HepG2 (cell line): ENCODE measurements around the gene POLR2H. TPM values are rescaled to one million over a fixed set of nuclear protein-coding genes. Genes with fewer than 3 reads are reported as not detected.

Source experiments
- ATF5 ChIP-seq: sonication (generic); formaldehyde crosslinking; IDR thresholded peaks from 2 replicates; pipeline ENCODE4 v1.4.0; 2020; ENCODE audit warnings: mild to moderate bottlenecking, low read depth, missing genetic modification reagents
- CCAR2 ChIP-seq: fragments of 200-400 bp; formaldehyde crosslinking; optimal IDR thresholded peaks from 2 replicates; pipeline ENCODE3; 2018; ENCODE audit warnings: low read depth, mild to moderate bottlenecking, low read length, moderate library complexity
- FOXC1 ChIP-seq: sonication (generic); formaldehyde crosslinking; IDR thresholded peaks from 2 replicates; pipeline ENCODE4 v1.8.0; 2022; ENCODE audit warnings: mild to moderate bottlenecking, missing genetic modification reagents, borderline replicate concordance
- HDAC6 ChIP-seq: fragments of 200-600 bp; sonication (generic); IDR thresholded peaks from 2 replicates; pipeline ENCODE4 v1.7.0; 2017; ENCODE audit warnings: mild to moderate bottlenecking, antibody characterized with exemption, low read length, low read depth
- JUN ChIP-seq: sonication (generic); formaldehyde crosslinking; IDR thresholded peaks from 2 replicates; pipeline ENCODE4 v1.4.0; 2020; ENCODE audit warnings: mild to moderate bottlenecking, missing genetic modification reagents
- MTA3 ChIP-seq: sonication (generic); formaldehyde crosslinking; IDR thresholded peaks from 2 replicates; pipeline ENCODE4 v1.4.0; 2020; ENCODE audit warnings: missing genetic modification reagents
- NCOA5 ChIP-seq: sonication (generic); formaldehyde crosslinking; IDR thresholded peaks from 2 replicates; pipeline ENCODE4 v1.4.0; 2020; ENCODE audit warnings: missing genetic modification reagents
- REL ChIP-seq: sonication (generic); formaldehyde crosslinking; conservative IDR thresholded peaks from 2 replicates; pipeline ENCODE4 v1.8.0; 2022; ENCODE audit warnings: mild to moderate bottlenecking, missing genetic modification reagents, moderate library complexity
- SETDB1 ChIP-seq: sonication (generic); formaldehyde crosslinking; IDR thresholded peaks from 2 replicates; pipeline ENCODE4 v1.5.1; 2020; ENCODE audit warnings: missing genetic modification reagents, mild to moderate bottlenecking, borderline replicate concordance
- SP4 ChIP-seq: sonication (generic); formaldehyde crosslinking; IDR thresholded peaks from 2 replicates; pipeline ENCODE4 v1.8.1; 2023; ENCODE audit warnings: mild to moderate bottlenecking, missing genetic modification reagents
- XRCC5 ChIP-seq: fragments of 200-400 bp; formaldehyde crosslinking; optimal IDR thresholded peaks from 2 replicates; pipeline ENCODE3; 2017; ENCODE audit warnings: mild to moderate bottlenecking, low read length
- ZFP37 ChIP-seq: sonication (generic); formaldehyde crosslinking; IDR thresholded peaks from 2 replicates; pipeline ENCODE4 v1.4.0; 2020; ENCODE audit warnings: missing genetic modification reagents, borderline replicate concordance
- ZFP90 ChIP-seq: sonication (generic); formaldehyde crosslinking; IDR thresholded peaks from 2 replicates; pipeline ENCODE4 v1.8.0; 2022; ENCODE audit warnings: missing genetic modification reagents, mild to moderate bottlenecking, inconsistent platforms, borderline replicate concordance
- ZNF20 ChIP-seq: sonication (generic); formaldehyde crosslinking; IDR thresholded peaks from 2 replicates; pipeline ENCODE4 v1.4.0; 2020; ENCODE audit warnings: mild to moderate bottlenecking, moderate library complexity, missing genetic modification reagents
- ZNF510 ChIP-seq: sonication (generic); formaldehyde crosslinking; IDR thresholded peaks from 2 replicates; pipeline ENCODE4 v1.4.0; 2020; ENCODE audit warnings: low read depth, mild to moderate bottlenecking, missing genetic modification reagents
- ZNF766 ChIP-seq: sonication (generic); formaldehyde crosslinking; IDR thresholded peaks from 2 replicates; pipeline ENCODE4 v1.5.0; 2020; ENCODE audit warnings: missing genetic modification reagents, borderline replicate concordance
- polyA plus RNA-seq, 8 experiments: library from polyadenylated mRNA; depleted of rRNA in 3 of 8; stranded (reverse) in 7 of 8; unstranded in 1 of 8; fragments of >200 nt; fragmentation: Illumina TruSeq in 4 of 8; extraction: Trizol in 4 of 8; gene quantifications; 2 replicates each; pipeline versions ENCODE4 v1.2.1 to v1.2.3, GENCODE V29; 2011 to 2016; ENCODE audit warnings: low read depth in 4 of 8, missing spikeins in 1 of 8, mixed read lengths in 1 of 8; ENCODE audit not compliant: insufficient read depth in 1 of 8
- total RNA-seq, 5 experiments: library from RNA; depleted of rRNA; stranded (reverse); fragments of >200 nt; fragmentation: Illumina TruSeq; extraction: Trizol; gene quantifications; 2 replicates each; pipeline ENCODE4 v1.2.3, GENCODE V29; 2016; ENCODE audit warnings: low read depth in 1 of 5
- TF ChIP-seq, protein P1 (sequence below), 2 experiments: sonication (generic) in 1 of 2; formaldehyde crosslinking in 1 of 2; IDR thresholded peaks; 2 replicates each; pipeline versions ENCODE4 v1.5.1 to v1.6.1; 2011 to 2020; ENCODE audit warnings: borderline replicate concordance in 1 of 2, low read depth in 1 of 2, low read length in 1 of 2, mild to moderate bottlenecking in 1 of 2, missing genetic modification reagents in 1 of 2, moderate library complexity in 1 of 2
- TF ChIP-seq, protein P2 (sequence below): IDR thresholded peaks from 2 replicates; pipeline ENCODE4 v1.6.1; 2016; ENCODE audit warnings: missing compliant biosample characterization, missing genetic modification reagents, borderline replicate concordance
- TF ChIP-seq, protein P3 (sequence below): sonication (generic); formaldehyde crosslinking; IDR thresholded peaks from 2 replicates; pipeline ENCODE4 v1.4.0; 2020; ENCODE audit warnings: missing genetic modification reagents

POLR2H gene
- total and polyA plus RNA-seq, 2 of the 13 experiments (the other 11 are each of a cell fraction or from before 2014, with no cell fraction given), result 118 to 194 TPM

GRCh38 chr3:184362668-184363546, 1.4 kb downstream of the POLR2H start (continued):
- TF ChIP-seq, protein P1, sequence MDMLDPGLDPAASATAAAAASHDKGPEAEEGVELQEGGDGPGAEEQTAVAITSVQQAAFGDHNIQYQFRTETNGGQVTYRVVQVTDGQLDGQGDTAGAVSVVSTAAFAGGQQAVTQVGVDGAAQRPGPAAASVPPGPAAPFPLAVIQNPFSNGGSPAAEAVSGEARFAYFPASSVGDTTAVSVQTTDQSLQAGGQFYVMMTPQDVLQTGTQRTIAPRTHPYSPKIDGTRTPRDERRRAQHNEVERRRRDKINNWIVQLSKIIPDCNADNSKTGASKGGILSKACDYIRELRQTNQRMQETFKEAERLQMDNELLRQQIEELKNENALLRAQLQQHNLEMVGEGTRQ (IDR thresholded peaks at IDR 0.05; ENCODE audit: low read depth, low read length), result no peak
- TF ChIP-seq, protein P1 (CRISPR knock-in tag; IDR thresholded peaks at IDR 0.05; ENCODE audit: borderline replicate concordance), result peak; percentile 4; the same call in 1 of the 2 replicates
- TF ChIP-seq JUN (CRISPR knock-in tag) (no peak), ZFP37 (CRISPR knock-in tag) (no peak), ZNF20 (CRISPR knock-in tag) (peak; percentile 73; the same call in 1 of the 2 replicates), XRCC5 (peak; percentile 67), ATF5 (peak; percentile 80; the same call in 1 of the 2 replicates), ZFP90 (CRISPR knock-in tag) (peak; percentile 72; the same call in 1 of the 2 replicates), ZNF766 (CRISPR knock-in tag) (peak; percentile 75; the same call in 1 of the 2 replicates), FOXC1 (peak; percentile 23; the same call in 1 of the 2 replicates), REL (CRISPR knock-in tag) (no peak), CCAR2 (no peak), ZNF510 (CRISPR knock-in tag) (peak; percentile 90), MTA3 (CRISPR knock-in tag) (no peak), HDAC6 (no peak), NCOA5 (CRISPR knock-in tag) (no peak), SETDB1 (CRISPR knock-in tag) (no peak), SP4 (CRISPR knock-in tag) (peak; percentile 76)
- TF ChIP-seq, protein P2, sequence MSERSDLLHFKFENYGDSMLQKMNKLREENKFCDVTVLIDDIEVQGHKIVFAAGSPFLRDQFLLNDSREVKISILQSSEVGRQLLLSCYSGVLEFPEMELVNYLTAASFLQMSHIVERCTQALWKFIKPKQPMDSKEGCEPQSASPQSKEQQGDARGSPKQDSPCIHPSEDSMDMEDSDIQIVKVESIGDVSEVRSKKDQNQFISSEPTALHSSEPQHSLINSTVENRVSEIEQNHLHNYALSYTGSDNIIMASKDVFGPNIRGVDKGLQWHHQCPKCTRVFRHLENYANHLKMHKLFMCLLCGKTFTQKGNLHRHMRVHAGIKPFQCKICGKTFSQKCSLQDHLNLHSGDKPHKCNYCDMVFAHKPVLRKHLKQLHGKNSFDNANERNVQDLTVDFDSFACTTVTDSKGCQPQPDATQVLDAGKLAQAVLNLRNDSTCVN (CRISPR knock-in tag), result no peak; the same call in 1 of the 2 replicates
- TF ChIP-seq, protein P3, sequence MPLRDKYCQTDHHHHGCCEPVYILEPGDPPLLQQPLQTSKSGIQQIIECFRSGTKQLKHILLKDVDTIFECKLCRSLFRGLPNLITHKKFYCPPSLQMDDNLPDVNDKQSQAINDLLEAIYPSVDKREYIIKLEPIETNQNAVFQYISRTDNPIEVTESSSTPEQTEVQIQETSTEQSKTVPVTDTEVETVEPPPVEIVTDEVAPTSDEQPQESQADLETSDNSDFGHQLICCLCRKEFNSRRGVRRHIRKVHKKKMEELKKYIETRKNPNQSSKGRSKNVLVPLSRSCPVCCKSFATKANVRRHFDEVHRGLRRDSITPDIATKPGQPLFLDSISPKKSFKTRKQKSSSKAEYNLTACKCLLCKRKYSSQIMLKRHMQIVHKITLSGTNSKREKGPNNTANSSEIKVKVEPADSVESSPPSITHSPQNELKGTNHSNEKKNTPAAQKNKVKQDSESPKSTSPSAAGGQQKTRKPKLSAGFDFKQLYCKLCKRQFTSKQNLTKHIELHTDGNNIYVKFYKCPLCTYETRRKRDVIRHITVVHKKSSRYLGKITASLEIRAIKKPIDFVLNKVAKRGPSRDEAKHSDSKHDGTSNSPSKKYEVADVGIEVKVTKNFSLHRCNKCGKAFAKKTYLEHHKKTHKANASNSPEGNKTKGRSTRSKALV (CRISPR knock-in tag), result peak; percentile 38; the same call in 1 of the 2 replicates
